SK-N-MC (cell line): ENCODE measurements around the gene CDCA7L.

Source experiments
- EZH2 ChIP-seq: fragments of 200-600 bp; sonication (generic); IDR thresholded peaks from one replicate; pipeline ENCODE4 v1.6.1; 2017; ENCODE audit warnings: antibody characterized with exemption
- POLR2AphosphoS5 ChIP-seq: IDR thresholded peaks from 2 replicates; pipeline ENCODE4 v1.6.1; 2012; ENCODE audit warnings: mild to moderate bottlenecking, low read depth, low read length, borderline replicate concordance

DNA sequence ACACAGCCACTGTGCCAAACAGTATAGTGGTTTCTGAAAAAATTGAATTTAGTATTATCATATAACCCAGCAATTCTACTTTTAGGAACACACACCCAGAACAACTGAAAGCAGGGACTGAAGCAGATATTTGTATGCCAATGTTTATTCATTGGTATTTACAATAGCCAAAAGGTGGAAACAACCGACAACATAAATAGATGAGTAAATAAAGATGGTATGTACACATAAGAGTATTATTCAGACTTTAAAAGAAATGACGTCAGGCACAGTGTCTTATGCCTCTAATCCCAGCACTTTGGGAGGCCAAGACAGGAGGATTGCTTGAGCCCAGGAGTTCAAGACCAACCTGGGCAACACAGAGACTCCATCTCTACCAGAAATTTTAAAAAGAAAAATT lies 7.2 kb downstream of the CDCA7L start:
- TF ChIP-seq EZH2 (no peak), POLR2AphosphoS5 (no peak)
